Mesendoderm (in vitro differentiated cells): Measurements from ENCODE around the gene LRRC8B. TPM values are rescaled to one million over a fixed set of nuclear protein-coding genes. Genes with fewer than 3 reads are reported as not detected.

Source experiments
- DNase-seq: peaks from one replicate; pipeline ENCODE4 v3.0.0; 2013
- H2AK5ac ChIP-seq: 2 replicates; pipeline ENCODE4 v1.6.1; 2013; ENCODE audit warnings: low read length, inconsistent platforms
- H2BK120ac ChIP-seq: 2 replicates; pipeline ENCODE4 v1.6.1; 2013; ENCODE audit warnings: low read depth, mild to moderate bottlenecking, low read length, moderate library complexity, mixed read lengths
- H2BK15ac ChIP-seq: replicated peaks from 2 replicates; pipeline ENCODE4 v1.6.1; 2013; ENCODE audit warnings: low read depth, mild to moderate bottlenecking, moderate library complexity
- H2BK5ac ChIP-seq: 2 replicates; pipeline ENCODE4 v1.6.1; 2013; ENCODE audit warnings: low read length, inconsistent platforms
- H3K18ac ChIP-seq: 2 replicates; pipeline ENCODE4 v1.6.1; 2013; ENCODE audit warnings: mild to moderate bottlenecking, low read length, mixed read lengths
- H3K23ac ChIP-seq: one replicate; pipeline ENCODE4 v1.6.1; 2013; ENCODE audit warnings: low read length
- H3K27ac ChIP-seq: 2 replicates; pipeline ENCODE4 v1.5.1; 2013; ENCODE audit warnings: low read depth, mild to moderate bottlenecking, inconsistent platforms, low read length, moderate library complexity
- H3K27me3 ChIP-seq: 2 replicates; pipeline ENCODE4 v1.6.1; 2013; ENCODE audit warnings: low read length, control low read depth, mild to moderate bottlenecking, inconsistent platforms; ENCODE audit not compliant: insufficient read depth, poor library complexity
- H3K36me3 ChIP-seq: 2 replicates; pipeline ENCODE4 v1.6.1; 2013; ENCODE audit warnings: low read length, inconsistent platforms; ENCODE audit not compliant: control insufficient read depth, insufficient read depth
- H3K4ac ChIP-seq: one replicate; pipeline ENCODE4 v1.6.1; 2013; ENCODE audit warnings: low read depth, mild to moderate bottlenecking, low read length, moderate library complexity
- H3K4me1 ChIP-seq: 2 replicates; pipeline ENCODE4 v1.6.1; 2013; ENCODE audit warnings: low read depth, low read length, inconsistent platforms; ENCODE audit not compliant: control insufficient read depth
- H3K4me2 ChIP-seq: 2 replicates; pipeline ENCODE4 v1.6.1; 2013; ENCODE audit warnings: low read length
- H3K4me3 ChIP-seq: 2 replicates; pipeline ENCODE4 v1.5.1; 2013; ENCODE audit warnings: mild to moderate bottlenecking, low read length
- H3K56ac ChIP-seq: one replicate; pipeline ENCODE4 v1.6.1; 2013; ENCODE audit warnings: low read length
- H3K79me1 ChIP-seq: 2 replicates; pipeline ENCODE4 v1.6.1; 2013; ENCODE audit warnings: low read length, inconsistent platforms
- H3K79me2 ChIP-seq: 2 replicates; pipeline ENCODE4 v1.6.1; 2013; ENCODE audit warnings: mild to moderate bottlenecking, low read length; ENCODE audit not compliant: control insufficient read depth, insufficient read depth
- H3K9ac ChIP-seq: 2 replicates; pipeline ENCODE4 v1.6.1; 2013; ENCODE audit warnings: low read length, inconsistent platforms
- H4K5ac ChIP-seq: one replicate; pipeline ENCODE4 v1.6.1; 2013; ENCODE audit warnings: low read length
- H4K8ac ChIP-seq: one replicate; pipeline ENCODE4 v1.6.1; 2013; ENCODE audit warnings: low read depth, mild to moderate bottlenecking, control low read depth, low read length, moderate library complexity
- WGBS: extraction: QIAGEN DNeasy Blood & Tissue Kit; methylation state at CpG from one replicate; pipeline ENCODE4 v1.1.7; 2013; ENCODE audit warnings: low lambda C conversion rate, missing lambda C conversion rate; ENCODE audit not compliant: insufficient coverage; ENCODE audit errors: extremely low coverage; 5-methylcytosine and 5-hydroxymethylcytosine counted together
- polyA plus RNA-seq, 2 experiments: library from polyadenylated mRNA; stranded (reverse); fragments of 200-250 nt; gene quantifications; one replicate each; pipeline ENCODE4 v1.2.3, GENCODE V29; 2013

The LRRC8B gene
- polyA plus RNA-seq (2013, experiment 1 of 2), result 17.3 TPM
- 17.6 TPM for polyA plus RNA-seq (2013, experiment 2 of 2)

DNA sequence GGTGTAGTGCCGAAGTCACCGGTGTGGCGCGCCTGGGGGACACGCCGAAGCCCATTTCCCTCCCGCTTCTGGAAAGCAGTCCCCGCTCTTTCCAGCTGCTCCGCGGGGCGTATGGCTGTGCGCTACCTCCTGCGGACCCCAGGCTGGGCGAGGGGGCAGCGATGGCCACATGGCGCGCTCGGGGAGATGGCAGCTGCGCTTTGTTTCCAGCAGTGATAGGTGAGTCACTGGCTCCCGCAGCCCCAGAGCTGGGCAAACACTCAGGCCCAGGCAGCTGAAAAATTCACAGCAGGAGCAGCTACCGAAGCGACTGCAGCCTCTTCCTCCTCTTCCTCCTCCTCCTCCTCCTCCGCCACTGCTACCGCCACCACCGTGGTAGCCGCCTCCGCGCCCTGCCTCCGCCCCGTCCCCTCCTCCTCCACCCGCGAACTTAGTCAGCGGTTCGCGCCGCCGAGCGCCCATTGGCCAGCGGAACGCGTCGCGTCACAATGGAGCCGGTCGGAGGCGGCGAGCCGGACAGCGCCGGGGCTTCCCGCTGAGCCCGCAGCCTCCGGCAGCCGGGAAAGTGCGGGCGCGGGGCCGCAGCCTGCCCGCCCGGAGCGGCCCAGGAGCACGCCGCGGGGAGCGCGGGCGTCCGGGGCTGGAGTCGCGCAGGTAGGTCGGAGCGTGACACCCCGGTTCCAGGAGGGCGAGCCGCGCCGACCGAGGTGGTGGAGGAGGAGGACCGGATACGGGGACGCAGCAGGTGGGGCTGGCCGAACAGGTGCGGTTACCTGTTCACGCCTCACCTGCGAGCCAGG lies at the start of gene LRRC8B:
LRRC8B (plus strand) TSS at position 461 of the 800 bp plus-strand sequence. CDS start 57,822 bp downstream, outside the sequence.
- Histone ChIP-seq H3K9ac (peak within 1 kb of the TSS; percentile 94), H2AK5ac (no peak within 1 kb of the TSS), H3K4me1 (peaks cover 4% of the 10 kb centered on the region)

DNA sequence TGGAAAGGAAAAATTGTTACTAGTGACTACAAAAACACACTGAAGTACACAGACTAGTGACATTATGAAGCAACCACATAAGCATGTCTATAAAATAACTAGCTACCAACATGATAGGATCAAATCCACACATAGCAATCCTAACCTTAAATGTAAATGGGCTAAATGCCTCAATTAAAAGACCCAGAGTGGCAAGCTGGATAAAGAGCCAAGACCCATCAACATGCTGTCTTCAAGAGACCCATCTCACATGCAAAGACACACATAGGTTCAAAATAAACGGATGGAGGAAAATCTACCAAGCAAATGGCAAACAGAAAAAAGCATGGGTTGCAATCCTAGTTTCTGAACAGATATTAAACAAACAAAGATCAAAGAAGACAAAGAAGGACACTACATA lies 49.4 kb upstream of the LRRC8B start:
- Histone ChIP-seq H3K23ac (no peak overlapping the region), H3K79me1 (no peaks in the 10 kb centered on the region), H3K4ac (no peak overlapping the region), H3K4me3 (no peak overlapping the region), H2AK5ac (no peak overlapping the region), H3K36me3 (no peaks in the 10 kb centered on the region), H2BK120ac (no peak overlapping the region), H4K8ac (no peak overlapping the region), H3K9ac (no peak overlapping the region), H3K27ac (no peak overlapping the region), H3K18ac (no peak overlapping the region), H2BK15ac (no peak overlapping the region), H3K4me2 (no peak overlapping the region), H3K79me2 (no peaks in the 10 kb centered on the region), H3K4me1 (no peaks in the 10 kb centered on the region), H4K5ac (no peak overlapping the region), H3K56ac (no peak overlapping the region), H2BK5ac (no peak overlapping the region), H3K27me3 (no peaks in the 10 kb centered on the region)
- DNase-seq, result no peak
- no CpG with 5 or more reads among the region's 1 CpG for WGBS

More for the DNA sequence above, at the start of gene LRRC8B:
- peak; percentile 91 for DNase-seq
- Histone ChIP-seq H3K27ac (peak within 1 kb of the TSS; percentile 72), H3K4me3 (peak within 1 kb of the TSS; percentile 91), H3K4me2 (peak within 1 kb of the TSS; percentile 83), H3K79me1 (peaks cover 2% of the 10 kb centered on the region), H3K23ac (peak within 1 kb of the TSS; percentile 81), H3K18ac (peak within 1 kb of the TSS; percentile 60), H2BK5ac (peak within 1 kb of the TSS; percentile 65), H3K36me3 (no peaks in the 10 kb centered on the region), H3K27me3 (no peaks in the 10 kb centered on the region), H3K56ac (peak within 1 kb of the TSS; percentile 99), H4K8ac (no peak within 1 kb of the TSS), H4K5ac (no peak within 1 kb of the TSS), H2BK15ac (no peak within 1 kb of the TSS), H2BK120ac (no peak within 1 kb of the TSS), H3K4ac (peak within 1 kb of the TSS; percentile 76), H3K79me2 (peaks cover 13% of the 10 kb centered on the region)
- WGBS, result no CpG with 5 or more reads among the region's 85 CpGs

DNA sequence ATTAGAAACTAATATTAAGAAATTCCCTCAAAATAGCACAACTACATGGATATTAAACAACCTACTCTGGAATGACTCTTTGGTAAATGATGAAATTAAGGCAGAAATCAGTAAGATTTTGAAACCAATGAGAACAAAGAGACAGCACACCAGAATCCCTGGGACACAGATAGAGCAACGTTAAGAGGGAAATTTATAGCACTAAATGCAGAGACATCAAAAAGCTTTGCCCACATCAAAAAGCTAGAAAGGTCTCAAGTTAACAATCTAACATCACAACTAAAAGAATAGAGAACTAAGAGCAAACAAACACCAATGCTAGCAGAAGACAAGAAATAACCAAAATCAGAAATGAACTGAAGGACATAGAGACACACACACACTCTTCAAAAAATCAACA lies 48.6 kb upstream of the LRRC8B start:
- no peak overlapping the region for H3K23ac ChIP-seq
- H3K18ac ChIP-seq, result no peak overlapping the region
- H3K27ac ChIP-seq, result no peak overlapping the region
- no peak overlapping the region for H3K4ac ChIP-seq
- no peak overlapping the region for H3K9ac ChIP-seq
- no peaks in the 10 kb centered on the region for H3K36me3 ChIP-seq
- WGBS, result no CpG with 5 or more reads among the region's 1 CpG
- no peaks in the 10 kb centered on the region for H3K4me1 ChIP-seq
- no peak overlapping the region for H2BK120ac ChIP-seq
- H3K4me3 ChIP-seq, result no peak overlapping the region
- no peaks in the 10 kb centered on the region for H3K79me2 ChIP-seq
- H4K5ac ChIP-seq, result no peak overlapping the region
- no peak overlapping the region for H3K4me2 ChIP-seq
- no peaks in the 10 kb centered on the region for H3K79me1 ChIP-seq
- no peak overlapping the region for H2AK5ac ChIP-seq
- no peak for DNase-seq
- H2BK5ac ChIP-seq, result no peak overlapping the region
- H3K27me3 ChIP-seq, result no peaks in the 10 kb centered on the region
- H3K56ac ChIP-seq, result no peak overlapping the region
- H2BK15ac ChIP-seq, result no peak overlapping the region
- no peak overlapping the region for H4K8ac ChIP-seq

DNA sequence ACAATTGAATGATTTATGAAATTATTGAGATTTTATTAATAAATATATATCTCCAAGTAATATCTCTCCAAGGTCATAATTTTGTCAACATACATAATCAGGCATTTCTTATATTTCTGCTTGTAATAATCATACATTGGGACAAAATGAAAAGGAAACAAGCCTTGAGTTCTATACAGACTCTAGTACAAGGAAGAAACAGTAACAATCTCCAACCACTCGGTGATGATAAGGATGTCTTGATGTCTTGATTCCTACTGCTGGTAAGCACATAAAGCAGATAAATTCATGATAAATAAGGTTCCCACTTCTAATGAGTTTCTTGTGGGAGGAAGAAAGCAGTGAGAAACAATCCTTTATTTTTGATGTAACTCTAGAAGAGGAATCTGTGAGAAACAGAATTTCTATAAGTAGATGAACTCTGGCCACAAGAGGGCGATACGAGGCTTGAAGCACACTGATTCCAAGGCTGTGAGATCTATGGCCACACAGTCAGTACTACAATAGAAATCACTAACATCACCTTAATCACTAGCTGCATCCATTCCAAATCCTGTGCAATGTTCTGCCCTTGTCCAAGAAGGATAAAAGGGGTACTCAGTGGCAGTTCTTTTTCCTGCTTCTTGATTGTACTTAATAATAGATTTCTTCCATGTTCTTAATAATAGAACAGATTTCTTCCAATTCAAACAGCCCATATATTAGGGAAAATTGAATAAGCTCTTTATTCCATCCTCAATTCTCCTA lies 41.4 kb upstream of the LRRC8B start:
- no peaks in the 10 kb centered on the region for H3K79me1 ChIP-seq
- no peak overlapping the region for H3K56ac ChIP-seq
- H3K27me3 ChIP-seq, result no peaks in the 10 kb centered on the region
- H4K5ac ChIP-seq, result no peak overlapping the region
- H2BK15ac ChIP-seq, result no peak overlapping the region
- DNase-seq, result peak; percentile 83
- no peaks in the 10 kb centered on the region for H3K36me3 ChIP-seq
- H3K27ac ChIP-seq, result no peak overlapping the region
- H3K4ac ChIP-seq, result no peak overlapping the region
- H3K4me3 ChIP-seq, result no peak overlapping the region
- no peak overlapping the region for H3K18ac ChIP-seq
- H3K4me2 ChIP-seq, result no peak overlapping the region
- no peak overlapping the region for H3K23ac ChIP-seq
- no peaks in the 10 kb centered on the region for H3K4me1 ChIP-seq
- WGBS, result no CpG with 5 or more reads among the region's 3 CpGs
- H3K79me2 ChIP-seq, result no peaks in the 10 kb centered on the region
- H2BK5ac ChIP-seq, result no peak overlapping the region
- no peak overlapping the region for H2BK120ac ChIP-seq
- no peak overlapping the region for H4K8ac ChIP-seq
- H3K9ac ChIP-seq, result no peak overlapping the region
- no peak overlapping the region for H2AK5ac ChIP-seq

DNA sequence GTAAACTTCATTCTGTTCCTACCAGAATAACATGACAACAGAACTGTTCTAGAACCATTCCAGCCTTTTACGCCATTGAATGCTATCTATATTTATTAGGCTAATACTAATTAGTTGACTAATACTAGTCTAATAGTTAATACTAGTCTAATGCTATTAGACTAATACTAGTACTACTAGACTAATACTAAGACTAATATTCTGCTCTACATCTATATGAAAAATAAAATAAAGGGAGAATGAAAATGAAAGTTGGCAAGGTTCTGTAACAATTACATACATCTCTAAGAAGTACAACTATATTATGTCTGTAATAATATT lies 40.9 kb upstream of the LRRC8B start:
- H2BK15ac ChIP-seq, result no peak overlapping the region
- H2BK5ac ChIP-seq, result no peak overlapping the region
- no peak overlapping the region for H3K4me2 ChIP-seq
- H3K4me3 ChIP-seq, result no peak overlapping the region
- H4K5ac ChIP-seq, result no peak overlapping the region
- no peak overlapping the region for H3K27ac ChIP-seq
- no peaks in the 10 kb centered on the region for H3K27me3 ChIP-seq
- no peaks in the 10 kb centered on the region for H3K36me3 ChIP-seq
- no peak overlapping the region for H2AK5ac ChIP-seq
- H3K4me1 ChIP-seq, result no peaks in the 10 kb centered on the region
- DNase-seq, result no peak
- no peaks in the 10 kb centered on the region for H3K79me1 ChIP-seq
- no peak overlapping the region for H2BK120ac ChIP-seq
- no peak overlapping the region for H3K56ac ChIP-seq
- no peak overlapping the region for H4K8ac ChIP-seq
- no peak overlapping the region for H3K23ac ChIP-seq
- H3K9ac ChIP-seq, result no peak overlapping the region
- no peaks in the 10 kb centered on the region for H3K79me2 ChIP-seq
- H3K4ac ChIP-seq, result no peak overlapping the region
- H3K18ac ChIP-seq, result no peak overlapping the region
- WGBS, result no CpG with 5 or more reads among the region's 1 CpG
